Left lung (tissue), 10 donors: ENCODE data around the gene GMEB2. TPM values are rescaled to one million over a fixed set of nuclear protein-coding genes. Genes with fewer than 3 reads are reported as not detected.
"Not testable (repeated sequence)": the region's sequence is repeated elsewhere in the genome, so short reads cannot be mapped to it uniquely, and the experiment has no call there.

Source experiments
- ATAC-seq: fragments of 200-7000 bp; cut with Tn5 transposase; one replicate; pipeline ENCODE4 v1.9.1; 2020; ENCODE audit warnings: moderate library complexity
- DNase-seq, 4 donors: peaks; one replicate each; pipeline ENCODE4 v3.0.0-alpha.2; 2013 to 2020
- H3K27ac ChIP-seq, 2 donors: fragments of 200-600 bp; sonication (generic) in 1 of 2; one replicate each; pipeline versions ENCODE4 v1.5.0 to v1.8.0; 2020 to 2021
- H3K27me3 ChIP-seq, 2 donors: fragments of 200-600 bp; sonication (generic) in 1 of 2; one replicate each; pipeline versions ENCODE4 v1.5.0 to v1.8.0; 2020 to 2021
- H3K36me3 ChIP-seq, 2 donors: fragments of 200-600 bp; sonication (generic) in 1 of 2; one replicate each; pipeline versions ENCODE4 v1.5.0 to v1.8.0; 2020 to 2021
- H3K4me1 ChIP-seq, 2 donors: fragments of 200-600 bp; one replicate each; pipeline ENCODE4 v1.8.0; 2021
- H3K4me3 ChIP-seq, 2 donors: fragments of 200-600 bp; sonication (generic) in 1 of 2; one replicate each; pipeline versions ENCODE4 v1.5.0 to v1.8.0; 2020 to 2021; ENCODE audit warnings: mild to moderate bottlenecking in 1 of 2
- H3K9me3 ChIP-seq, 2 donors: fragments of 200-600 bp; sonication (generic) in 1 of 2; one replicate each; pipeline versions ENCODE4 v1.5.0 to v1.8.0; 2020 to 2021
- CTCF ChIP-seq, 2 donors: fragments of 200-600 bp; sonication (generic) in 1 of 2; IDR thresholded peaks; one replicate each; pipeline versions ENCODE4 v1.5.0 to v1.8.0; 2021; ENCODE audit warnings: antibody characterized with exemption in 2 of 2
- intact Hi-C, 2 donors: fragments of 100-400 bp; cut with DNase I; formaldehyde crosslinking; loops; one replicate each; pipeline versions ENCODE4 v1.11.2 to v1.14.2; 2022
- polyA plus RNA-seq, 6 donors: library from polyadenylated mRNA; unstranded; fragments of 120-200 nt; gene quantifications; one replicate each; pipeline ENCODE4 v1.2.1, GENCODE V29; 2013; ENCODE audit not compliant: insufficient read length in 6 of 6
- total RNA-seq, 2 donors: library from RNA; stranded (reverse); fragmentation: NEBNext Ultra II Directional; extraction: Animal tissue kit (Norgen Biotek cat#: 25700); gene quantifications; one replicate each; pipeline ENCODE4 v1.2.1, GENCODE V29; 2021
- donor health status: DM: no; HTN: yes; CAD: no.
- donor health status: DM: no; HTN: no; CAD: no.

GMEB2 gene
- total and polyA plus RNA-seq, 8 donors = 8.1 to 12.4 (median 10.2) TPM

DNA sequence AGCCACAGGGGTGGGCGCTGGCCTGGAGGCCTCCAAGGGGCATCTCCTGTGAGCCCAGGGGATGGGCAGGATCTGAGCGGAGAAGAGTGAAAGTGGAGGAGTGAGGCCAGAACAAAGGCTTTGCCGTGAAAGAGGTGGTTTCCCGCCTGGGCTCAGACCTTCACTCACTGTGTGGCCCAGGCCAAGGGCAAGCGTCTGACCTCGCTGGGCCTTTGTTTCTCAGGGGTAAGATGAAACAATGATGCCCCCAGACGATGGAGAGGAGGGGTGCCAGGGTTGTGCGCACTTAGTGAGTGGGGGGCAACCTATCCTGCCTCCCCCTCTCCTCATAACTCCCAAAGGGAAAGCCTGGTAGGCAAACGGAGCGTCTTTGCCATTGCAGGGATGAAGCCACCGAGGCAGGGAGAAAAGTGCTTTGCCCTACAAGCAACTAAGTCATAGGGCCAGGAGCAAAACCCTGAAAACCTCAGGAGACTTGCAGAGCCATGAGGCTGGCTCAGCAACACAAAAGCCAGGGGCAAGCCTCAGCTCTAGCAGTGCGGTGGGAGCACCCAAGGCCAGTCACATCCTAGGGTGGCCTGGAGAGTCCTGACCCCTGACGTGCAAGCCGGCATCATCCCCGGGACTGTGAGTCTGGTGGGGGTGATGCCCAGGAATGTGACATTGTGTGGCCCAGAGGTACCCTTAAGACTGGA lies 27.2 kb upstream of the GMEB2 start:
- TF ChIP-seq CTCF (IDR thresholded peaks at IDR 0.05) = no peak
- no peaks in the 10 kb centered on the region for H3K36me3 ChIP-seq
- H3K27me3 ChIP-seq = peaks cover 17 to 41% of the 10 kb centered on the region in 2 donors
- ATAC-seq = no peak
- DNase-seq = no peak
- no peak overlapping the region for H3K27ac ChIP-seq
- H3K9me3 ChIP-seq = no peaks in the 10 kb centered on the region
- intact Hi-C loops = no loop called here
- peak overlapping the region; percentile 22 to 55 for H3K4me3 ChIP-seq
- H3K4me1 ChIP-seq = peaks cover 14 to 41% of the 10 kb centered on the region in 2 donors

DNA sequence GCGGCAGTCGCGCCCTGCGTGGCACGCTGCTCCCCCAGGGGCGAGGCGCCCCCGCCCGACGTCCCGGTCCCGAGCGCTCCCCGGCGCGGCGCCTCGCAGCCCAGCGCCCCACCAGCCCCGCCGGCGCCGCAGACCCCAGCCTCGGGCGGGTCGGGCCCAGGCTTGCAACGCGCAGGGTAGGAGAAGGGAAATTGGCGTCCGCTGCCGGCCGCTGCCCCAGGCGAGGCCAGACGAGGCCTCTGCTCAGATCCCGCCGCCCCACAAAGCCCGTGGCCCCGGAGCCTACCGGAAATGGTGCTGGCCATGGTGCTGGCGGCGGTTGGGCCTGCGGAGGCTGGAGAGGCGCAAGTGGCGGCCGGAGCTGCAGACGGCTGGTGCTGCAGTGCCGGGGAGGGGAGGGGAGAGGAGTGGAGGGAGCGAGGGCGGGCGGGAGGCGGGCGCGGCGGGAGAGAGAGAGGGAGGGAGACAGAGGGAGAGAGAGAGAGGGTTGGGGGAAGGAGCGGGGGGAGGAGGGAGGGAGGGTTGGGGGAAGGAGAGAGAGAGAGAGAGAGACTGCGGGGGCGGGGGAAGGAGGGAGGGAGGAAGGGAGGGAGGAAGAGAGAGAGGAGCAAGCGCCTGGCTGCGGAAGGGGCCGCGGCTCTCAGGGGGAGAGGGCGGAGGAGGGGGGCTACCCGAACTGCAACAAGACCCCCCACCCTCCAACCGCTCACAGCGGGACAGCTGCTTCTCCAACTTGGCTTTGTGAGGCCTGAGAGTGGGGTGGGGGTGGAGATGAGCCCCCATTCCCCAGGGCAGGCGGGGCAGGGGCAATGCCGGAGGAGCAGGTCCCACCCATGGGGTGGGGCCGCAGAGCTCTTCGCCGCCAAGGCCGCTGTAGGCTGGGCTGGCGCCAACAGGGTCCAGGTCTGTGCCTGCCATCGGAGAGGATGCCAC lies 26.4 kb upstream of the GMEB2 start, which contains the start of gene STMN3:
Gene STMN3 (minus strand): TSS at position 384 of the 933 bp plus-strand sequence. CDS start 79 bp downstream, at position 305.
- Histone ChIP-seq H3K9me3 (no peaks in the 10 kb centered on the region), H3K27me3 (peaks cover 17 to 41% of the 10 kb centered on the region in 2 donors), H3K4me3 (peak within 1 kb of the TSS; percentile 46 to 55), H3K4me1 (peaks cover 12 to 39% of the 10 kb centered on the region in 2 donors), H3K36me3 (no peaks in the 10 kb centered on the region), H3K27ac (peak within 1 kb of the TSS in 1 of 2 donors; percentile 53)
- intact Hi-C loops = no loop called here
- ATAC-seq (peak; percentile 72), DNase-seq (peak; percentile 87 to 97 (median 91))
- no peak for TF ChIP-seq CTCF (IDR thresholded peaks at IDR 0.05)

- intact Hi-C loops = no loop called here
- DNase-seq (peak in 1 of 4 donors; percentile 69), ATAC-seq (peak; percentile 10)
- H3K4me1 ChIP-seq = peaks cover 6 to 32% of the 10 kb centered on the region in 2 donors
- H3K4me3 ChIP-seq = peak overlapping the region; percentile 46 to 55
- H3K27ac ChIP-seq = no peak overlapping the region
- TF ChIP-seq CTCF (IDR thresholded peaks at IDR 0.05) = no peak
- no peaks in the 10 kb centered on the region for H3K9me3 ChIP-seq
- H3K36me3 ChIP-seq = no peaks in the 10 kb centered on the region
- H3K27me3 ChIP-seq = peaks cover 17 to 41% of the 10 kb centered on the region in 2 donors
Observed at GRCh38 chr20:63652192-63652980, 25.5 kb upstream of the GMEB2 start.

DNA sequence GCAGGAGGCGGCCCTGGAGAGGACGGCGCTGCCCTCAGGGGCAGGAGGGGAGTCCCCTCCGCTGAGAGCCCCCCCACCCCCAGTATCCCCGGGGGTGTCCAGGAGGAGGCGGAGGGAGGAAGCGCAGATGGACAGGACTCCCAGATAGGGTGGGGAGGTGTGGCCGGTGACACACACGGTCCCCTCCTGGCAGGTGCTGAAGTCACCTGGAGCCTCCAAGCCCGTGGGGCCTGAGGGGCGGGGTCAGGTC lies 25.0 kb upstream of the GMEB2 start:
- no peak overlapping the region for H3K27ac ChIP-seq
- no peak for TF ChIP-seq CTCF (IDR thresholded peaks at IDR 0.05)
- H3K36me3 ChIP-seq = no peaks in the 10 kb centered on the region
- intact Hi-C loops = no loop called here
- H3K4me3 ChIP-seq = peak overlapping the region; percentile 46 to 55
- H3K9me3 ChIP-seq = no peaks in the 10 kb centered on the region
- ATAC-seq (no peak), DNase-seq (no peak)
- H3K27me3 ChIP-seq = peaks cover 17 to 41% of the 10 kb centered on the region in 2 donors
- peaks cover 6 to 30% of the 10 kb centered on the region in 2 donors for H3K4me1 ChIP-seq

GRCh38 chr20:63650486-63650885 lies 23.6 kb upstream of the GMEB2 start:
- Histone ChIP-seq H3K27me3 (peaks cover 17 to 41% of the 10 kb centered on the region in 2 donors), H3K4me1 (peaks cover 6 to 30% of the 10 kb centered on the region in 2 donors)
- H3K9me3 ChIP-seq, H3K27ac ChIP-seq, ATAC-seq, H3K4me3 ChIP-seq, H3K36me3 ChIP-seq, intact Hi-C loops, DNase-seq: not testable (repeated sequence)
